Inflammatory macrophage treated with lipopolysaccharide for 4 hours (primary cell): ENCODE results near the gene HOXB8.

Experiments
- DNase-seq: peaks from one replicate; pipeline ENCODE4 v3.0.0-alpha.2; 2020

HOXB8 gene

DNA sequence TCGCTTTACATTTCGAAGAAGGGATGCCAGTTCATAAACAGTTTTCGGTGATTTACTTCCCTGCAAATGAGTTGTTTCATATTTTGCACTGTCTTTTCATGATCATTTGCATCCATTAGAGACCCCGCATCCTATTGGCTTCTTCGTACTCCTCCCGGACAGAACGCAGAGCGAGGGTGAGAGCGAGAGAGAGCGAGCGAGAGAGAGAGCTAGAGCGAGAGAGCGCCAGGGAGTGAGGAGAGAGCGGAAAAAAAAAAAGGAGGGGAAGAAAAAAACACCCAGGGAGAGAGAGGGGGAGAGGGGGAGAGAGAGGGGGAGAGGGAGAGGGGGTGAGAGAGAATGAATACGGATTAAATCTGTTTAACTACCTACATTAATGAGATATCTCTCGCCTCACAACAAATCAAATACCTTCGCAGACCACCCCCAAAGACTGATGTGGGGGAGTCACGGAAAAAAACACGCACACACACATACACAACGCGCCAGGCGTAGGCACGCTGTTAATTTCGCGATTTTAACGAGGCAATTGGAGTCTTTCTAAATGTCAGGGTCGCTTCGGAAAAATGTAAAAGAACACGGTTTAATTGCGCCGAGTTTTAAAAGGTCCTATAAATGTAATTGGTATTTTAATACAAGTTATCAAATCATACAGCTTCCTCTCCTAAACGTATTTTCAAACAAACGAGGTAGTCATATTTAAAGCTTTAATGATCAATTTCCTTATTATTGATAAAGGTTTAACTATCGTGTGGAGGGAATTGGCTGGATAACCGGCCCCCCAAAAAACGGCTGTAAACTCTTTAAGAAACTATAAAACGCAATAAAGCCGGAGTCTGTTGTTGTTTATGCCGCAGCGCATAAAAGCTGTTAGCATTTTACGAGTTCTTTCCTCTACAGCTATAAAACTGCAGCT lies at the start of gene HOXB8:
TSS of gene HOXB8 (minus strand) at position 246 of the 916 bp plus-strand sequence. CDS start 588 bp downstream, outside the sequence.
- DNase-seq = no peak

DNA sequence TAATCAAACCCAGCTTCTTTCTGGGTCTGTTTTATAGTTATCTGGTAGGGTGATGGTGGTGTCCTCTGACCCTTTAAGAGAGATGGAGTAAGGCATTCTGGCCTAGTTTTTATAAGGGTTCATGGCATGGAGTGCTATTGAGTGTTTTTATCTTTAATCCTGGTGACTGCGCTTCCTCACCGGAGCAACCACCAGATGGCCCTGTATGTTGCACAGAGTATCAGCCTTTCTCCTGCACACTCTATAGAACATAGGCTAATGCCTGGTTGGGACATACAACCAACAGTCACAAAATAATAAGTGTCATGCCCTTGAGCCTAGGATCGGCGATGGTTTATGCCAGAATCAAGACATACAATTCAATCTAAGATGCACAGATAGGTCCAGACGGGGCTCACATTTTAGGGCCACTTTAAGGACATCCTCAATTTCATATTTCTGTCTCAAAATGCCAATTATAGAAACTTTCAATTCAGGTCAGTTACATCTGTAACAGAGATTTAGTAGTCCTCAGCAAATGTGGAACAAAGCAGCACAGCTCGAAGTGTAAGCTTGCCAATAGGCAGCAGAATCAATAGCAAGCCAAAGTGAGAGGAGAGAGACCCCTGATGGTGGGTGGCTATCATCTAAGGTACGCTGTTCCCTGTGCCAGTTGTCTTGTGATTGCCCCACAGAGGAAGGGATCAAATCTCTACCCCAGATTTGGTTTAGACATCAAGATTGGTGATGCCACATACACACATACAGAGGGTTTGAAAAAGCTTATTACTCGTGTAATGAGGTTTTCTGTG lies 48.2 kb upstream of the HOXB8 start:
- DNase-seq = no peak

DNA sequence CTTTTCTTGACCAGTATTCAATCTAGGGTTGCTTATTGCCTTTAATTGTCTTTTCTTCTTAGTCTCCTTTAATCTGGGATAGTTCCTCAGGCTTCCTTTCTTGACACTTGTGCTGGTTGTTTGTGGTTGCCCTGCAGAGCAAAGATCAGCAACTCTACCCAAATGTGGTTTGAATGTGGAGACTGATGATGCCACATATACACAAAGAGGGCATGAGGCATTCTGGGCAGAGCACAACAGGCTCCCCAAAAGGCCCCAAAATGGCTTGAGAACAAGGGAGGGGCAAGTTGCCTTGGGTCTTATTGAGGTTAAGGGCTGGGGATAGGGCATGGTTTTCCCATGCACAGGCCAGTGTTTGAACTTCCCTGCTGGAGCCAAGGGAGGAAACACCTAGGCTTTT lies 40.8 kb upstream of the HOXB8 start:
- no peak for DNase-seq

DNA sequence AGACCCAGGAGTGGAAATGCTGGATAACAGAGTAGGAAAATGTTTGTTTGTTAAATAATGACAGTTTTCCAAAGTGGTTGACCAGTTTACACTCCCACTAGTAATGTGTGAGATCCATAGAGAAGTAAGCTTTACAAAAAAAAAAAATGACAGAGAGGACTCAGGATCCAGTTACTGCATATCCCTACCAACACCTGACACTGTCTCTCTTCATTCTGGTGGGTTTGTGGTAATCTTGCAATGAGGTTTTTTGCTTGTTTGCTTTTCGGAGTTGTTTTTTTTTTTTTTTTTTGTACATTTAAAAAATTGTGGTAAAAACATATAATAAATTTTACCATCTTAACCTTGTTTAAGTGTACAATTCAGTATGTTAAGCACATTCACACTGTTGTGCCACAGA lies 34.6 kb upstream of the HOXB8 start:
- DNase-seq = no peak

DNA sequence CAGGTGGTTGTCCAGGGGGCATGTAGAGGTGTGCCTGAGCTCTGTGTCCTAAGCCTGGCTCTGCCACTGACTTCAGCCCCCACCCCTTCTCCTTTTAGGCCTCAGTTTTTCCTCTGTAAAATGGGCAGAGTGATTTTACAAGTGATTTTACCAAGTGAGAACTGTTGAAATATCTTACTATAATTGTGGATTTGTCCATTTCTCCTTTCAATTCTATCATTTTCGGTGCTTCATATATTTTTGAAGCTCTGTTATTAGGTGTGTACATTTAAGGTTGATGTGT lies 32.8 kb upstream of the HOXB8 start:
- DNase-seq = no peak

DNA sequence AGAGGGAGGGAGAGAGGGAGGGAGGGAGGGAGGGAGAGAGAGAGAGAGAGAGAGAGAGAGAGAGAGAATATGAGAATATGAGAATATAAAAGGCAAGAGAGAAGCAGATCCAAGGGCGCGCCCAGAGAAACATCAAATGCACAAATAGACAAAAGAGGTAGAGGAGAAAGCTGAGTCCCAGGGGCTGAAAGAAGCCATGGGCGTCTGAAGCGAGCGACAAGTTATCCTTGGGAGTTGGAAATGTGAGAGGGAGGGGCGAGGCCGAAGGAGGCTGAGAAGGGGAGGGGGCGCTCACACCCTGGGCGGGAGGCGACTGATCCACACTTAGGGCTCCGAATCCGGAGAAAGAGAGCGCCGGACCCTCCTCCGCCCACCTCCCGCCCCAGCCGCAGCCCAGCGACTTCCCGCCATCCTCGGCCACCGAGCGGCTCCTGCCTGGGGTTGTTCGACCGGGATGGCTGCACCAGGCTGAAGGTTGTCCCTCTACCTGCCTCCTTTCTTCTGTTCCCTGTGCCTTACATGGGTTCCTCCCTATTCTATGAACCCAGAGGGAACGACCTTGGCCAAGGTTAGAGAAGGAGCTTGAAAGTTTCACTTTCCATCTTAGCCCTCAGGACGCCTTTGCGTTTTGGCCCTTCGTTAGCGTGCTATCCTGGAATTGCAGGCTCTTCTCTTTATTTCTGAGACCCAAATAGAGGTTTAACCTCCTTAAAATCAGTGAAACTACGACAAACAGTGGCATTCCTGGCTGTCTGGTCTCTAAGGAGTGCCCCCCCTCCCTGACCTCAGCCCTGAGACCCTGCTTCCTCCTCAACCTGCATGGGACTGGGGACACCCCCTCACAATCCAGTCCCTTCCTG lies 32.2 kb upstream of the HOXB8 start:
- peak; percentile 28 for DNase-seq

DNA sequence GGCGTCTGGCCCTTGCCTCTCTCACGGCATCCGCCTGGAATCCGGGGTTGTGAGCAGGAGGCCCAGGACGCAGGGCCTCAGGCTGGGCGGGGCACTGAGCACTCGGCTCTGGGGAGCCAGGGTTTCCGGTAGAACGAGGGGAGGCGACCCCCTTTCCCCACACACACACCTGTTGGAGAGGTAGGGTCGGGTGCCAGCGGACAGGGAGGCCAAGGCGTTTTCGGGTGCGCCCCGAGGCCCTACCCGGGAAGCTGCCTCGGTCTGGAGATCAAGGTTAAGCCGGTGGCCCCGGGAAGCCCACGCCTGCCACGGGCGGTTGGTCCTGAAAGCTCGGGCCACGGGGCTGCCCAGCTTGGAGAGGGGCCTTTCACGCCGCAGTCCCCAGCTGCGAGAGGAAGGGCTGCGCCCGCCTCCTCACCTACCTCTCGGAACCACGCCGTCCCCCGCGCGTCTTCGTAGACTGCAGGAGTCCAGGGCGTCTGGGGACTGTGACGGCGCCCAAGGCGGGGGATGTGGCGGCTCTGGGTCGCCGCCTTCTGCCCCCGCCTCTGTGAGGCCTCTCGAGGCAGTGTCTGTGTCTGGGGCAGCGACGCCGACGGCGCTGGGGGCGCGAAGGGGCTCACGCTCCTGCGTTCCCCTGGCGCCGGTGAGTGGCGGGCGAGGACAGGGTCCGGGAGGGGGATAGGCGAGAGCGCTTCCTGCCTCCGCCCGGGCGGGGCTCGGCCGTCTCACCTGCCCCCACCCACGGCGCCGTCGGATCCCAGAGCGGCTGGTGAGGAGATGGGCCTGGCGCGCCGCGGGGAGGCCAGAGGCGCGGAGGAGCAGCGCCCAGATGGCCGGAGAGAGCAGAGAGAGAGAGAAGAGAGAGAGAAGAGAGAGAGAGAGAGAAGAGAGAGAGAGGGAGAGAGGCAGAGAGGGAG lies 31.4 kb upstream of the HOXB8 start:
- no peak for DNase-seq

DNA sequence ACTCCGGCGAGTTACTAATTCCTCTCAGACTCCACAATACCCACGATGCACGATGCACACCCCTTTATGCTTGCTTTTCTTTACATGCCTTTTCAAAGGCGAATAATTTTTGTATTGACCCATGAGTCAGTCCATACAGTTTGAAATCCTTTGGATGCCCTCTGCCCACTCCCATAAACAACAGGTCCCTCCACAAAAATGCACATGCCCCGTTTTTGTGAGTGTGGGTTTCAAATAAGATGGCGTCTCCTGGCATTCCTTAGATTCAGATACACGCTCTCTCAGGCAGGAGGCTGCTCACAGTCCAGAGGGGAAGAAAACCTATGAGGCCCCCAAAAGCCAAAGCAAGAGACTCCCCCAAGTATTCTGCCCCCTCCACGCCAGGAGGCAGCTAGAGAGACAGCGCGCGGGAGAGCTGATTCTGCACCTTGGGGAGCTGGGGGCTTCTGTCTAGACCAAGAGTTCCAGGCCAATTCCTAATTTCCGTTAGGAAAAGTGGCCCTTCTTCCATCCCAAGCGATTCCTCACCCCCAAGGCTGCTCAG lies 30.6 kb upstream of the HOXB8 start:
- no peak for DNase-seq

DNA sequence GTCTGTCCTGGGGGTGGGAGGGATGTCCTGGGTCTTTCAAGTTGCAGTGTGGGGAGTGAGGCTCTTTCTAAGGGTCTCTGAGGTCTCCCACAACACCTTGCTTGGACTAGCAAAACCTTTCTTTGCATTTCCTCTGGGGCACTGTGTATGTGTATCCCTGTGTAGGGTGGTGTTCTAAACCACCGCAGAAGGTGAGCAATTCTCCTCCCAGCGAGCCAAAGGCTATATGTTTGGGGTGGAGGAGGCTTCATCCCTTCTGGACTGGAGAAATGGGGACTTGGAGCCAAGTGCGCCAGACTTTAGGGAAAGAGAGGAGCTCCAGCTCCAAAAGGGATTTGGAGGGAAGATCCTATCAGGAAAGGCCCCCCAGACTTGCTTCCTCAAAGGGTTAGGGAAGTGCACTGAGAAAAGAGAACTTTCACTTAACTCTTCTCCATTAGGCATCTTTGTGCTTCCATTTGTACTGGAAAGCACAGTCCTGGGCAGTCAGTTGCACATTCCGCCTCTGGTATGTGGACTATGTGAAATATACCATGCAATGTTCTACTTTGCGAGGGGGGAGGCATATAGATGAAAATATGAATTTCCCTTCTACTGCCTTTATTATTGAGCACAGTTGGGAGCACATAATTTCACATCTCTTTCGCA lies 29.9 kb upstream of the HOXB8 start:
- DNase-seq = no peak

DNA sequence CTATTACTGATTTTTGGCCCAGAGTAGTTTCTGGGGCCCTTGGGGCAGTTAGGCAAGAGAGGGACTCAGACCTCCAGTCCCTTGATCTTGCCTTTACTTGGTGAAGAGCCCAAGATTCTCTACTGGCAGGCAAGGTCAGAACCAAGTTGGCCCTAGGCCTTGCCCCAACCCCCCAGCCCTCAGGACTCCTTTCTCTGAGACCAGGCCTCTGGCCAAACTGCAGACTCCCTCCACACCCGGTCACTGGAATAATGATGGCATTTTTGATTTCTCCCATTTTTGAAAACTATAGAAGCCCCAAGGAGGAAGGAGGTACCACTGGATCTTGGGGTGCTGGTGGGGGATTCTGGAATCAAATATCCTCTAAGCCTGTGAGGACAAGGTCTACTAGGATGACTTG lies 29.1 kb upstream of the HOXB8 start:
- no peak for DNase-seq

DNA sequence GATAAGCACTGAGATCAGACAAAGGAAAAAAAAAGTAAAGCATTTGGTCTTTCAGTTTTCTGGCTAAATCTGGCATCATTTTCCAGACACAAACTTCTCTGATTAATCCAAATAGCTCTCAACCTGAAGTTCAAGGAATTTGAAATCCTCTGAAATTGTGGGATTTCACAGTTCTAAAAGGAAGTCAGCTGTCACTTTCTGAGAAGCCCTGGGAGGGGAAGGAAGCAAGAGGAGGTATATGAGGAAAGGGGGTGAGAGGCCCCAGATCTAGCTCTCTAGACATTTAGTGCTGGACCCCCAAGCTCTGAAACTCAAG lies 28.6 kb upstream of the HOXB8 start:
- DNase-seq = no peak

DNA sequence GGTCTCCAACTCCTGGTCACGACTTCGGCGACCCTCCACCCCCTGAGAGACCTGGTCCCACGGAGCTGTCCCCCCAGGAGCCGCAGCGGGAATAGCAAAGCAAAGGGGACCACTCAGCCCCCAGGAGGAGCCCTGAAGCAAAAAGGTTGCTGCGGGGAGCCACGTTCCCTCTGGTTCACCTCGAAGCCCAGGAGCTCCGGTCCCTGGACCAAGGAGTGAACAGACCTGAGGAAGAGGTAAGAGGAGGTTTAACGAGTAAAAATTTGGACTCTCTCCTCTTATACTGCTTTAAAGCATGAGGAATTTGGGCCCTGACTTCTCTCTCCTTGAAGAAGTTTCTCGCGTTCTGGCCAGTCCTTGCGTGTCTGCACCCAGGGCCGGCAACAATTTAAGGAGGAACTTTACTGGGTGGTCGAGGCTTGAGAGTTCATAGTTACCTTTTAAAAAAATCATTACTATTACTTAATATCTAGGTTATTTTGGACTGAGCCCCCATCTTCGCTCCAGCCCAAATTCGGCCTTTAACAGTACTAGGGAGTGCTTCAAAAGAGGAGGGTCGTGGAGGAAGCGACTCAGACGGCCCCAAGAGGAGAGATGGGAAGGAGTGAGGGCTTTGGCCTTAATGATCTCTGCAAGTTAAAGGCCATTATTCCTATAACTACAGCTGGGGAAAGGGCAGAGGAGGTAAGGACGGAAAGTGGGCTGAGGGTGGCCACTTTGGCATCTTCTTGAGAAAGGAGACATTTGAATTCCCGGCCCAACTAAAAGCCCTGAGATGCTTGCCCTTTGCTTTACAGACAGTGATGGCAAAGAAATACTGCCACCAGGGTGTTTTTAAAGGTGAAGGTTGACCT lies 28.0 kb upstream of the HOXB8 start:
- DNase-seq = no peak

DNA sequence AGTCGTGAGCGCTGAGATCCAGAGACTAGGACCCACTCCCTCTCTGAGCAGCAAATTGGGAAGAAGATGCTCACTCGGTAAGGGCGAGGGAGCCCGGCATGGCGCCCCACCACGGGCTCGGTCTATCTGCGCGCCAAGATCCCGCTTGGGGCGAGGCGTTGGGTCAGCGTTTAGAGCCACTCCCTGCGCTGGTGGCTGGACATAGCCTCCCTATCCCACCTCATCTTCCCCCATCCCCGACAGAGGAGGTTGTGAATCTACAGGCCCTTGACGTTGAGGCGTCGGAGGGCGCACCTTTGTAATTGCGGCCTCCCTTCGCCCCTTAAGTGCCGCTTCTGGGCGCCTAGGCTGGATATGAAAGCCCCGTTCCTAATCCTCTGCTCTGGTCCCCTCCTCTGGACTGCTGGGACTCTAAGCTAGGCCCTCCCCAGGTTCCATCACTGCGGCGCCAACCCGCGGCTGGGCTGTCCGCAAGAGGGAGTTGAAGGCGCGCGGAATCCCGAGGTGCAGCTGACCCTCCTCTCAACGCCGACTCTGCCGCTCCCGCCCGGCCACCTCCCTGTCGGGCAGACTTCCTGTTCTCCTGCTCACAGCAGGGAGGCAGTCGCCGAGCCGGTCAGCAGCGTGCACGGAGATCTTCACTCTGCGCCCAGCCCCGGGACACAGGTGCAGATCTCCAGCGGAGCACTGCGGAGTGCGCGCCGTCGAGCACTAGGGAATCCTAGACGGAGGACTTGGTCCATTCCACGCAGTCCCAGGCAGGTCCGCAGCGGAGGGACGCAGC lies 27.2 kb upstream of the HOXB8 start:
- DNase-seq = no peak

DNA sequence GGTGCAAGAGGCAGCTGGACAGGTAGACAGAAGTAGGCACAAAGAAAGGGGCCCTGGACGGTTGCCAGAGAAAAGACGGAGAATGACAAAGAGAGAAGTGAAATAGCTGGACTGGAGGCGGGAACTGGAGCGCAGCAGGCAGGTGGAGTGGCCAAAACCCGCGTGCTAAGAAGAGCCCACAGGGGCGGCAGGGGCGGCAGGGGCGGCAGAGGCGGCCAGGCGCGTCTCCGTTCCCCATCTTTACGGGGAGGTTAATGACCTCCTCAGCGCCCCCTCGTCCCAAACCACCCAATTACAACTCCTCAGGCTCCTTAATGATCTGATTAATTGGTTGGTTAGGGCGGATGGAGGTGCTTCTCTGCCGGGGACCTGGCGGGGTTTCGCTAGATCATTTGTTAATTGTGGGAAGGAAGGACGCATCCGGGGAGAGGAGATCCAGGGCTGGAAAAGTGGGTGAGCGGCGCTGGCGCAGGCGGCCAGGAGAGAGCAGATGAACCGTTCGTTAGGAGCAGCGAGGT lies 26.5 kb upstream of the HOXB8 start:
- DNase-seq = no peak

DNA sequence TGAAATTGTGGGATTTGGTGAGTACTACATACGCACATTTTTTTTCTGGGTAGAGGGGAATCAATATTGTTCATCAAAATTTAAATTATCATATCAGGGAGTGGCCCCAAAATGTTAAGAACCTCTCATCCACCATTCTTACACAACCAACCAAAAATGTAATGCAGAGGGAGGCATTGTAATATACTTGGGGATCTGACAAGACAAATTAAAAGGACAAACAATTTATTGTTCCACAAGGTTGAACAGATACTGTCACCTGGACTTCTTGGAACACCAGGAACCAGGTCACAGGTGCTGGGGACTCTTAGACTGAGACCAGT lies 25.7 kb upstream of the HOXB8 start:
- no peak for DNase-seq

DNA sequence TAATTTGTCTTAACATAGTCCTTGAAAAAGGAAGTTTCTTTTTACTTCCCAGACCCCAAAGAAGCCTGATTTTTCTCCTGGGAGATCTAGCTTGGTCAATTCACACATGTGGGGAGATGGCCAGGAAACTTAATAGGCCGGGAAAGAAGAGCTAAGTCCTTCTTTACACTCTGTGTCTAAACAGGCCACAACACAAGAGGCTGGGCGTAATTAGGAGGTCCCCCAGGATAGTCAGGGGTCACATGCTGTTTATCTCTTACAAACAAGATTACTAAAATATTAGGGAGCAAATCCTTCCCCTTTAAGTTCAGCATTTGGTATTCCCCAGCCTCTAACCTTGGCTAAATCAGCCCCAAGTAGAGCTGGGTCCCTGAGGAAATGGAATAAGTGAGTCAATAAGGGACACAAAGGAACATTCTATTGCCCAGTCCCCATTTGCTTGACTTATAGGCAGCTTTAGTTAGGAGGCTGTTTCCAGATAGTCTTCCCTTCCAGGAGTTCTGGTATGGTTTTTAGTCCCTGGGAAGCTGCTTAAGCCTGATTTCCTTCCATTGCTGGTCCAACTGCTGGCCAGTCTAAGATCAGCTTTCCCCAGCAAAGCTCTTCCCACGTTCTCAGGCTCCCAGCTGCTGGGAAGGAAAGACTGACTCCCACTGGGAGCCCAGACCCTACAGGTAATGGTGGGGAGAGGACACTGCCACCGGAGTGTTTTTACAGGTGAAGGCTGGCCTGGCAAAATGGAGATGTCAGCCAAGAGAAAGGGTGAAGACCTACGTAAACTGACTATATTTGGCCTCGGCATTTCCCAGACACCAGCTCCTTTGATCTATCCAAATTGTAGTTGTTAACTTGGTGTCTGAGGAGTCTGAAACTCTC lies 25.1 kb upstream of the HOXB8 start:
- DNase-seq = no peak

DNA sequence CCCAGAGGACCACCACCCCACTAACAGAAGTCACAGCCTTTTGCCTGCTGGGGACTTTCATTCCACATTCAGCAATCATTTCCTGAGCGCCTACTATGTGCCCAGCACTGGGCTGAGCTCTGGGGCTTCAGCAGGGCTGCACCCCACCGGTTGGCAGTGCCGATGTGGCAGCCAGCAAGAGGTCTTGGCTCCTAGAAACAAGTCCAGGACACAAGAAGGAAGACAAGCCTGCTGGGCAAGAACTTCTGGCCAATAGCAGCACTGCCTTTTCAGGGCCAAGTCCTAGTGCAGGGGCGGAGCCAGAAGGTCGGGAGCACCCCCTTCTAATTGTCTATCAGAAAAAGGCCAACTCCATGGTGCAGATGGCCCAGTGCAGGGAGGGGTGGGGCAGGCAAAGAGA lies 24.0 kb upstream of the HOXB8 start:
- no peak for DNase-seq
